SJCRH30 (cell line): ENCODE data around the gene POLE. TPM values are rescaled to one million over a fixed set of nuclear protein-coding genes. Genes with fewer than 3 reads are reported as not detected.

ENCODE experiments used
- DNase-seq, 2 experiments: peaks; one replicate each; pipeline ENCODE4 v3.0.0-alpha.2; 2015 to 2020
- H3K27ac ChIP-seq: fragments of 250-450 bp; sonication (Bioruptor Pico); 2 replicates; pipeline ENCODE4 v1.5.1; 2020; ENCODE audit warnings: mild to moderate bottlenecking, moderate library complexity
- H3K27me3 ChIP-seq: fragments of 250-450 bp; sonication (Bioruptor Pico); 2 replicates; pipeline ENCODE4 v1.5.1; 2020; ENCODE audit warnings: mild to moderate bottlenecking, moderate library complexity
- H3K36me3 ChIP-seq: fragments of 250-450 bp; sonication (Bioruptor Pico); 2 replicates; pipeline ENCODE4 v1.5.1; 2020; ENCODE audit warnings: mild to moderate bottlenecking, moderate library complexity
- H3K4me1 ChIP-seq: fragments of 250-450 bp; sonication (Bioruptor Pico); 2 replicates; pipeline ENCODE4 v1.5.1; 2020; ENCODE audit warnings: mild to moderate bottlenecking, moderate library complexity
- H3K4me3 ChIP-seq: fragments of 250-450 bp; sonication (Bioruptor Pico); 2 replicates; pipeline ENCODE4 v1.5.1; 2020; ENCODE audit warnings: mild to moderate bottlenecking, moderate library complexity
- H3K9me3 ChIP-seq: fragments of 250-450 bp; sonication (Bioruptor Pico); replicated peaks from 2 replicates; pipeline ENCODE4 v1.5.1; 2020; ENCODE audit warnings: mild to moderate bottlenecking, moderate library complexity
- total RNA-seq: library from RNA; depleted of rRNA; stranded (reverse); fragments of >200 nt; shearing (Covaris generic); gene quantifications from 2 replicates; pipeline ENCODE4 v1.2.3, GENCODE V29; 2014; rRNA removed

Gene POLE
- total RNA-seq: 68.4 and 95.8 TPM in 2 replicates

GRCh38 chr12:132687211-132688164 is at the start of gene POLE, which contains the start of gene PXMP2:
Gene POLE, minus strand, starts transcription at chr12:132687342. Its CDS starts 27 bp downstream, at chr12:132687315.
Gene PXMP2, plus strand, starts transcription at chr12:132687587. Its CDS starts 84 bp downstream, at chr12:132687671.
- no peaks in the 10 kb centered on the region for H3K27me3 ChIP-seq
- H3K4me3 ChIP-seq: peak within 1 kb of the TSS; percentile 79
- peaks cover 36% of the 10 kb centered on the region for H3K36me3 ChIP-seq
- peaks cover 8% of the 10 kb centered on the region; the same call in 1 of the 2 replicates for H3K9me3 ChIP-seq
- no peaks in the 10 kb centered on the region for H3K4me1 ChIP-seq
- H3K27ac ChIP-seq: peak within 1 kb of the TSS; percentile 71
- peak; percentile 94 to 95 for DNase-seq

DNA sequence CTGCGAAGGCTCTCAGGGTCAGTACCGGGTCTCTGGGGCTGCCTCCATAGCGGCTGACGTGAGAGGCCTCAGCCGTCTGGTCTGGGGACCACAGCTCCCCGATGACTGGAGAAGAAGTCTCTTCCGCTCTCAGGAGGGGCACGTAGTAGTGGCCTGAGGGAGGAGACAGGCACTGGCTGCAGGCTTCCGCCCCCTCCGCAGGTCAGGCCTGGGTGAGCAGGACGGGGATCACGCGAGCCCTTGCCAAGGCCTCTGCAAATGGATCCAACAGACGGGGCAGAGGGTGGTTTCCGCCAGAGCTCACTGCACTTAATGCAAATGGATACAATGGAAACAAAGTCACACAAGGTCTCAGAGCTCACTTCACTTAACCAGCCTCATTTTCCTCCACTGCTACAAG is 49.8 kb upstream of the POLE start:
- Histone ChIP-seq H3K4me3 (no peak overlapping the region), H3K36me3 (peaks cover 81% of the 10 kb centered on the region), H3K9me3 (0 out of 2 replicates have a peak, but pooled peaks cover 2% of the 10 kb centered on the region), H3K4me1 (no peaks in the 10 kb centered on the region), H3K27me3 (no peaks in the 10 kb centered on the region), H3K27ac (no peak overlapping the region)
- DNase-seq: no peak

- H3K9me3 ChIP-seq: 0 out of 2 replicates have a peak, but pooled peaks cover 2% of the 10 kb centered on the region
- H3K36me3 ChIP-seq: peaks cover 79% of the 10 kb centered on the region
- no peaks in the 10 kb centered on the region for H3K4me1 ChIP-seq
- no peak for DNase-seq
- H3K27ac ChIP-seq: no peak overlapping the region
- no peak overlapping the region for H3K4me3 ChIP-seq
- no peaks in the 10 kb centered on the region for H3K27me3 ChIP-seq
Observed at GRCh38 chr12:132736378-132736777, 49.2 kb upstream of the POLE start.

GRCh38 chr12:132735496-132735895 is 48.4 kb upstream of the POLE start:
- peaks cover 82% of the 10 kb centered on the region for H3K36me3 ChIP-seq
- DNase-seq: no peak
- H3K27ac ChIP-seq: no peak overlapping the region
- H3K9me3 ChIP-seq: 0 out of 2 replicates have a peak, but pooled peaks cover 2% of the 10 kb centered on the region
- H3K4me3 ChIP-seq: no peak overlapping the region
- H3K4me1 ChIP-seq: no peaks in the 10 kb centered on the region
- H3K27me3 ChIP-seq: no peaks in the 10 kb centered on the region

- DNase-seq: no peak
- no peaks in the 10 kb centered on the region for H3K27me3 ChIP-seq
- no peaks in the 10 kb centered on the region for H3K4me1 ChIP-seq
- no peak overlapping the region for H3K27ac ChIP-seq
- peaks cover 79% of the 10 kb centered on the region for H3K36me3 ChIP-seq
- H3K4me3 ChIP-seq: no peak overlapping the region
- H3K9me3 ChIP-seq: 0 out of 2 replicates have a peak, but pooled peaks cover under 1% of the 10 kb centered on the region
Observed at GRCh38 chr12:132734206-132734605, 47.1 kb upstream of the POLE start.

DNA sequence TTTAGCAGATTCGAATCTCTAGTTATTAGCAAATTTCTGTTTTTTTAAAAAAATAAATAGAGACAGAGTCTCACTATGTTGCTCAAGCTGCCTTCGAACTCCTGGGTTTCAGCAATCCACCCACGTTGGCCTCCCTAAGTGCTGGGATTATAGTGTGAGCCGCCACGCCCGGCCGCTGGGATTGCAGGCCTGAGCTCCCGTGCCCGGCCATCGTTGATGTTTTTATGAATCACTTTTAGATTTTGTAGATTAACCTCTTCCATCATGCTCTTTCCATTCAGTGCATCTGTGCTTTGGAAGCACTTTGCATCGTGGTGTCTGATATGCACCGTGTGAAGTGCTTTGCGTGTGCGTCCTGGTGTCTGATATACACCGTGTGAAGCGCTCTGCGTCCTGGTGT is 44.4 kb upstream of the POLE start:
- no peaks in the 10 kb centered on the region for H3K4me1 ChIP-seq
- H3K27me3 ChIP-seq: no peaks in the 10 kb centered on the region
- H3K36me3 ChIP-seq: peaks cover 76% of the 10 kb centered on the region
- no peak overlapping the region for H3K4me3 ChIP-seq
- DNase-seq: no peak
- H3K27ac ChIP-seq: no peak overlapping the region
- H3K9me3 ChIP-seq: no peaks in the 10 kb centered on the region

DNA sequence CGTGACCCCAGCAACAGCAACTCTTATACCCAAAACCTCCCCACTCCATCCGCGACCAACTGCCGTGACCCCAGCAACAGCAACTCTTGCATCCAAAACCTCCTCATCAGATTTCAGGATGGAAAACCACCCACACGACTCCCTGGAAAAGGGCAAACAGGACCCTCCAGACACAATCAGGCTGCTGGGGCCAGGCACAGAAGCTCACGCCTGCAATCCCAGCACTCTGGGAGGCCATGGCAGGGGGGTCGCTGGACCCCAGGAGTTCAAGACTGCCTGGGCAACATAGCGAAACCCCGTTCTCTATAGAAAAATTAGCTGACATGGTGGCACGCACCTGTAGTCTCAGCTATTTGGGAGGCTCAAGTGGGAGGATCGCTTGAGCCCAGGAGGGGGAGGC is 43.2 kb upstream of the POLE start:
- H3K9me3 ChIP-seq: no peaks in the 10 kb centered on the region
- no peak overlapping the region for H3K27ac ChIP-seq
- H3K27me3 ChIP-seq: no peaks in the 10 kb centered on the region
- peaks cover 76% of the 10 kb centered on the region for H3K36me3 ChIP-seq
- no peak for DNase-seq
- H3K4me3 ChIP-seq: no peak overlapping the region
- no peaks in the 10 kb centered on the region for H3K4me1 ChIP-seq

GRCh38 chr12:132729541-132730320 is 42.6 kb upstream of the POLE start:
- no peaks in the 10 kb centered on the region for H3K9me3 ChIP-seq
- H3K36me3 ChIP-seq: peaks cover 74% of the 10 kb centered on the region

DNA sequence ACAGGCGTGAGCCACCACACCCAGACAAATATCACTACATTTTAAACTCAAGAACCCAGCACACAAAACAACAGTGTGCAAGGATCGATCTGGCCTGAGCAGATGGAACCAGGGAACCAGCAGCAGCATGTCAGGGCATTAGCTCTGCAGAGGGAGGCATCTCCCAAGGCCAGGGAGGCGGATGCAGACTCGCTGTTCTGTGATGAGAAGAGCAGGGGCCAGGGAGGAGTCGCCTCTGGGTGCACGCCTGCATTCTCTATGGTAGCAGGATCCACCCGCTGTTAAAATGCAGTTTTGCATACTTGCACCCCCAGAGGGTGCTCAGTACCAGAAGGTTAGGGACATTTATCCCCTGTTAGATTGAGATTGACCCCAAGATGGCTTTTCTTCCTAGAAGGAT is 41.4 kb upstream of the POLE start:
- no peaks in the 10 kb centered on the region for H3K9me3 ChIP-seq
- DNase-seq: no peak
- no peak overlapping the region for H3K4me3 ChIP-seq
- peaks cover 75% of the 10 kb centered on the region for H3K36me3 ChIP-seq
- H3K27ac ChIP-seq: no peak overlapping the region
- H3K4me1 ChIP-seq: no peaks in the 10 kb centered on the region
- no peaks in the 10 kb centered on the region for H3K27me3 ChIP-seq

More at GRCh38 chr12:132729541-132730320, 42.6 kb upstream of the POLE start:
- Histone ChIP-seq H3K27me3 (no peaks in the 10 kb centered on the region), H3K4me1 (no peaks in the 10 kb centered on the region), H3K27ac (no peak overlapping the region), H3K4me3 (no peak overlapping the region)
- DNase-seq: no peak

- H3K4me1 ChIP-seq: no peaks in the 10 kb centered on the region
- H3K36me3 ChIP-seq: peaks cover 87% of the 10 kb centered on the region
- H3K27me3 ChIP-seq: no peaks in the 10 kb centered on the region
- H3K27ac ChIP-seq: no peak overlapping the region
- DNase-seq: no peak
- no peak overlapping the region for H3K4me3 ChIP-seq
- H3K9me3 ChIP-seq: no peaks in the 10 kb centered on the region
Observed at GRCh38 chr12:132727091-132727794, 40.1 kb upstream of the POLE start.

DNA sequence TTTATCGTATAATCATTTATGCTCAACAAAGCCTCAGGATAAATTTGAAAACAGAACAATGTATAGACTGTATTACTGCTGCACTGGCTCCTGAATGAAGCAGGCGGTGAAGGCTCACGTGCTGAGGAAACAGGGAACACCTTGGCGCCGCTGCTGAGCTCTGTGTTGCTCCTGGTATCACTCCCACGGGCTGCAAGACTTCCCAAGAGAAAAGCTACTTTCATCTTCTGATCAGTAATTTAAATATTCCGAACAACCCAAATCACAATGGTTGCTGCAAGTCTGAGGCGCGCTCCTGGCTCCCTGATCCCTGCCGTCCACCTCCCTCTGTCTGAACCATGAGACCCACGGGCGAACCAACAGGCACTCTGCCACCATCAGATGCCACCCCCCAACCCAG is 39.2 kb upstream of the POLE start:
- DNase-seq: no peak
- Histone ChIP-seq H3K4me1 (no peaks in the 10 kb centered on the region), H3K36me3 (peaks cover 92% of the 10 kb centered on the region), H3K27ac (no peak overlapping the region), H3K9me3 (no peaks in the 10 kb centered on the region), H3K4me3 (no peak overlapping the region), H3K27me3 (no peaks in the 10 kb centered on the region)

- Histone ChIP-seq H3K4me3 (no peak overlapping the region), H3K27ac (no peak overlapping the region), H3K9me3 (no peaks in the 10 kb centered on the region), H3K27me3 (no peaks in the 10 kb centered on the region), H3K36me3 (peaks cover 88% of the 10 kb centered on the region), H3K4me1 (no peaks in the 10 kb centered on the region)
- no peak for DNase-seq
Observed at GRCh38 chr12:132724506-132725241, 37.5 kb upstream of the POLE start.

DNA sequence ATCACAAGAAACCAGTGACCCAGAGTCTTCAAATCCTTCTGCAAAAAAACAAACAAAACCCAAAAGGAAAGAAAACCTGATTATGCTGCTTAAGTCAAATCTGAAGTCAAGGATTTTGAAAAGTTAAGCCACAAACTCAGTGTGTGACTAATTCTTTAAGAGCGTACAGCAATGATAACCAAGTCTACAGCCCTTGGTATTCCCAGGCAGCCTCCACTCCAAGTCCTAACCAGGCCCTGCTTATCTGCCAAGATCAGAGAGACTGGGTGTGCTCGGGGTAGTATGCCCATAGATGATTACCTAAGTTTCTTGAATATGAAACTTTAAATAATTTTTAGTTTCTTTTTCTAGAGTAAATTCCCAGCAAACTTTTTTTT is 36.6 kb upstream of the POLE start:
- Histone ChIP-seq H3K27me3 (no peaks in the 10 kb centered on the region), H3K36me3 (peaks cover 93% of the 10 kb centered on the region), H3K4me3 (no peak overlapping the region), H3K9me3 (no peaks in the 10 kb centered on the region), H3K4me1 (no peaks in the 10 kb centered on the region), H3K27ac (no peak overlapping the region)
- no peak for DNase-seq
